SU-DHL-6 (cell line): ENCODE data around the gene ATP6V1G2.

Experiments used
- CTCF ChIP-seq: fragments of 200-600 bp; sonication (generic); IDR thresholded peaks from one replicate; pipeline ENCODE4 v1.5.1; 2017; ENCODE audit warnings: antibody characterized with exemption, mild to moderate bottlenecking, low read length, moderate library complexity; ENCODE audit not compliant: insufficient read depth, poor library complexity, severe bottlenecking
- EZH2phosphoT487 ChIP-seq: fragments of 200-600 bp; sonication (generic), shearing (Covaris generic); conservative IDR thresholded peaks from 2 replicates; pipeline ENCODE4 v1.6.1; 2018; ENCODE audit warnings: mild to moderate bottlenecking, antibody characterized with exemption, low read length, moderate library complexity, mixed read lengths

GRCh38 chr6:31585491-31585890 lies 39.1 kb upstream of the ATP6V1G2 start:
- TF ChIP-seq CTCF (peak; percentile 94), EZH2phosphoT487 (no peak)
